Erythroblast (primary cell): Measurements from ENCODE around the gene KCNJ15.

Source experiments
- GATA1 ChIP-seq: IDR thresholded peaks from 2 replicates; pipeline ENCODE4 v1.6.1; 2011; ENCODE audit warnings: low read depth, mild to moderate bottlenecking, control low read depth, low read length, moderate library complexity
- POLR2A ChIP-seq: IDR thresholded peaks from 2 replicates; pipeline ENCODE4 v1.6.1; 2011; ENCODE audit warnings: mild to moderate bottlenecking, low read length

GRCh38 chr21:38286739-38287471 is 30.1 kb downstream of the KCNJ15 start:
- TF ChIP-seq POLR2A (no peak), GATA1 (no peak)
